Measurements from ENCODE around the gene POLR2J.

POLR2J gene

GRCh38 chr7:102473271-102473991 lies 5.3 kb downstream of the POLR2J start:
- no peak overlapping the region for H3K4me3 ChIP-seq (ENCODE audit: low read depth, low read length)
- TF ChIP-seq MYC (IDR thresholded peaks at IDR 0.05; ENCODE audit: low read depth, low read length) (no peak), POLR2A (IDR thresholded peaks at IDR 0.05; ENCODE audit: extremely low read depth, insufficient read length) (no peak), MAX (IDR thresholded peaks at IDR 0.05; ENCODE audit: low read depth, low read length) (no peak)
- TF ChIP-seq, protein P1, sequence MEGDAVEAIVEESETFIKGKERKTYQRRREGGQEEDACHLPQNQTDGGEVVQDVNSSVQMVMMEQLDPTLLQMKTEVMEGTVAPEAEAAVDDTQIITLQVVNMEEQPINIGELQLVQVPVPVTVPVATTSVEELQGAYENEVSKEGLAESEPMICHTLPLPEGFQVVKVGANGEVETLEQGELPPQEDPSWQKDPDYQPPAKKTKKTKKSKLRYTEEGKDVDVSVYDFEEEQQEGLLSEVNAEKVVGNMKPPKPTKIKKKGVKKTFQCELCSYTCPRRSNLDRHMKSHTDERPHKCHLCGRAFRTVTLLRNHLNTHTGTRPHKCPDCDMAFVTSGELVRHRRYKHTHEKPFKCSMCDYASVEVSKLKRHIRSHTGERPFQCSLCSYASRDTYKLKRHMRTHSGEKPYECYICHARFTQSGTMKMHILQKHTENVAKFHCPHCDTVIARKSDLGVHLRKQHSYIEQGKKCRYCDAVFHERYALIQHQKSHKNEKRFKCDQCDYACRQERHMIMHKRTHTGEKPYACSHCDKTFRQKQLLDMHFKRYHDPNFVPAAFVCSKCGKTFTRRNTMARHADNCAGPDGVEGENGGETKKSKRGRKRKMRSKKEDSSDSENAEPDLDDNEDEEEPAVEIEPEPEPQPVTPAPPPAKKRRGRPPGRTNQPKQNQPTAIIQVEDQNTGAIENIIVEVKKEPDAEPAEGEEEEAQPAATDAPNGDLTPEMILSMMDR (IDR thresholded peaks at IDR 0.05; ENCODE audit: low read depth, low read length), result no peak
- DNase-seq (ENCODE audit: low read depth), result no peak

DNA sequence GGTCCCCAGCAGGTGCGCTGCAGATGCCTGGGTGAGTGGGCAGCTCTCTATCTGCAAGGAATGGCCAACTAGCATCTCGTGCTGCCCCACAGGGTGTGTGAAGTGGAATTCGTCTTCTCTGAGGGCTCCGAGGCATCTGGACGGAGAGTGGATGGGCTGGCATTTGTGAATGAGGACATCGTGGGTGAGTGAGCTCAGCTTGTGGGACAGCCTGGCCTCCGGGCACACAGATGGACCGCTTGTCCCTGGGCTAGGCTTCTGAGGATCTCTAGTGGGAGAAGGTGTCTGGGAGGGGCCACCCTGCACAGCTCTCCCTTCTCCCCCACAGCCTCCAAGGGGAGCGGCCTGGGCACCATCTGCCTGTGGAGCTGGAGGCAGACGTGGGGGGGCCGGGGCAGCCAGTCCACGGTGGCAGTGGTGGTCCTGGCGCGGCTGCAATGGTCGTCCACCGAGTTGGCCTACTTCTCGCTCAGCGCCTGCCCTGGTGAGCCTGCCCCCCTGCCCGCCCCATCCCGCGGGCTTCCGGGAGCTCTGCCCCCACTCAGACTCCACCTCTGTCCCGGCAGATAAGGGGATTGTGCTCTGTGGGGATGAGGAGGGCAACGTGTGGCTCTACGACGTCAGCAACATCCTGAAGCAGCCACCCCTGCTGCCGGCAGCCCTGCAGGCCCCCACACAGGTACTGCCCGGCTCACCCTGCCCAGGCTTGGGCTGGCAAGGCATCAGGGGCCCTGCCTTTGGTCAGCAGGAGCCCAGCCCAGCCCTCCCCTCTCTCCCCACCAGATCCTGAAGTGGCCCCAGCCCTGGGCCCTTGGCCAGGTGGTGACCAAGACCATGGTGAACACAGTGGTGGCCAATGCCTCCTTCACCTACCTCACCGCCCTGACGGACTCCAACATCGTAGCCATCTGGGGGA lies 6.3 kb downstream of the POLR2J start:
- DNase-seq (ENCODE audit: low read depth), result no peak
- TF ChIP-seq, protein P1 (IDR thresholded peaks at IDR 0.05; ENCODE audit: low read depth, low read length), result no peak
- TF ChIP-seq MAX (IDR thresholded peaks at IDR 0.05; ENCODE audit: low read depth, low read length) (no peak), POLR2A (IDR thresholded peaks at IDR 0.05; ENCODE audit: extremely low read depth, insufficient read length) (no peak), MYC (IDR thresholded peaks at IDR 0.05; ENCODE audit: low read depth, low read length) (no peak)
- no peak overlapping the region for H3K4me3 ChIP-seq (ENCODE audit: low read depth, low read length)

DNA sequence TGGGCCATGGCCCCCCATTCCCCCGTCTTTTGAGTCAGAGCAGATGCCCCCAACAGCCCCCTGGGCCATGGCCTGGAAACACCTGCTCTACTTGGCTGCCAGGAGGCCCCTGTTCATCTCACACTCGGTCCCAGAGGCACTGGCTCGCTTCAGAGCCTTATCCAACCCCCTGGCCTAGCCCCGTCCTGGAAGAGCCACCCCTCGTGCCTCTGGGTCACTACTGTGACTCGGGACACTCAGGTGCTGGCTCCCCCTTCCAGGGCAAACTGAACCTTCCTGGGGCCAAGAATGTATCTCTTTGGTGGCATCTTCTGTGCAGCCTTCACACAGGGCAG lies 7.0 kb downstream of the POLR2J start:
- H3K4me3 ChIP-seq (ENCODE audit: low read depth, low read length), result no peak overlapping the region
- DNase-seq (ENCODE audit: low read depth), result no peak
- TF ChIP-seq MYC (IDR thresholded peaks at IDR 0.05; ENCODE audit: low read depth, low read length), result no peak

- DNase-seq (ENCODE audit: low read depth), result no peak
- TF ChIP-seq MYC (IDR thresholded peaks at IDR 0.05; ENCODE audit: low read depth, low read length) (no peak), POLR2A (IDR thresholded peaks at IDR 0.05; ENCODE audit: extremely low read depth, insufficient read length) (no peak), MAX (IDR thresholded peaks at IDR 0.05; ENCODE audit: low read depth, low read length) (no peak)
- TF ChIP-seq, protein P1 (IDR thresholded peaks at IDR 0.05; ENCODE audit: low read depth, low read length), result no peak
- H3K4me3 ChIP-seq (ENCODE audit: low read depth, low read length), result no peak overlapping the region
These were observed 8.5 kb downstream of the POLR2J start for GRCh38 chr7:102469972-102470825.

DNA sequence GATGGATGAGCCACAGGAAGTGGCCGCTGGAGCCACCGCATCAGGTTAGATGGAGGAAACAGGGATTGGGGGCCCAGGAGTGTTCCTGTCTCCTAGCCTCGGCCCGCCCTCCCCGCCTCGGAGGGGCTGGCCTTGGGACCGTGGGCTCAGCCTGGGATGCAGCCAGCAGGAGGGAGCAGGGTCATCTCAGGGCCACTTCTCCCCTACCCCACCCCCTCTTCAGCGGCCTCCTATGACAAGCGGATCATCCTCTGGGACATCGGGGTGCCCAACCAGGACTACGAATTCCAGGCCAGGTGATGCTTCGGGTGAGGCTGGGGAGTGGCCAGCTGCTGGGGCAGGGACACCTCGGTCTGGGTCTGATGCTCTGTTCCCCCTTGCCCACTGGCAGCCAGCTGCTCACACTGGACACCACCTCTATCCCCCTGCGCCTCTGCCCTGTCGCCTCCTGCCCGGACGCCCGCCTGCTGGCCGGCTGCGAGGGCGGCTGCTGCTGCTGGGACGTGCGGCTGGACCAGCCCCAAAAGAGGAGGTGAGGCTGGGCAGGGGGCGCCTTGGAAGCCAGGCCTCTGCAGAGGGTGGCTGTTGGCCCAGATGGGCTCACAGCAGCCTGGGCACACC lies 9.3 kb downstream of the POLR2J start:
- H3K4me3 ChIP-seq (ENCODE audit: low read depth, low read length), result no peak overlapping the region
- TF ChIP-seq MYC (IDR thresholded peaks at IDR 0.05; ENCODE audit: low read depth, low read length) (no peak), POLR2A (IDR thresholded peaks at IDR 0.05; ENCODE audit: extremely low read depth, insufficient read length) (no peak), MAX (IDR thresholded peaks at IDR 0.05; ENCODE audit: low read depth, low read length) (no peak)
- TF ChIP-seq, protein P1 (IDR thresholded peaks at IDR 0.05; ENCODE audit: low read depth, low read length), result no peak
- DNase-seq (ENCODE audit: low read depth), result no peak

Data from NB4 (cell line).